Muscle of arm (tissue), 14 donors: Measurements from ENCODE around the gene C3orf22. TPM values are rescaled to one million over a fixed set of nuclear protein-coding genes. Genes with fewer than 3 reads are reported as not detected.
"Not testable (repeated sequence)": the region's sequence is repeated elsewhere in the genome, so short reads cannot be mapped to it uniquely, and the experiment has no call there.

Experiments used
- DNase-seq: peaks from one replicate; pipeline ENCODE4 v3.0.0-alpha.2; 2013
- long read RNA-seq, 11 donors: transcript quantifications; one replicate each; lab custom pipeline, GENCODE V29; 2026
- polyA plus RNA-seq, 12 donors: library from polyadenylated mRNA; unstranded; fragments of 120-200 nt; gene quantifications; one replicate each; pipeline ENCODE4 v1.2.1, GENCODE V29; 2013; ENCODE audit not compliant: insufficient read length in 12 of 12

C3orf22 gene, protein sequence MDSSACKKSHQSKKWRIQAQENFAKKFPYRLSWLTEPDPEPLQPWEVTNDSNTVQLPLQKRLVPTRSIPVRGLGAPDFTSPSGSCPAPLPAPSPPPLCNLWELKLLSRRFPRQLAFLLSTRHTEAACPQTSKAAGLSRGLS
- polyA plus RNA-seq, result under 1 TPM in 1 of 12 donors, not detected in 11; 0.09 TPM
- long read RNA-seq, donor 1, result 0 reads
- long read RNA-seq, donor 2, result 0 reads
- long read RNA-seq, donor 3, result 0 reads
- long read RNA-seq, donor 4, result 0 reads
- long read RNA-seq, donor 5, result 0 reads
- long read RNA-seq, donor 6, result 0 reads
- long read RNA-seq, donor 7, result 0 reads
- long read RNA-seq, donor 8, result 0 reads
- long read RNA-seq, donor 9, result 0 reads
- long read RNA-seq, donor 10, result 0 reads
- long read RNA-seq, donor 11, result 0 reads

DNA sequence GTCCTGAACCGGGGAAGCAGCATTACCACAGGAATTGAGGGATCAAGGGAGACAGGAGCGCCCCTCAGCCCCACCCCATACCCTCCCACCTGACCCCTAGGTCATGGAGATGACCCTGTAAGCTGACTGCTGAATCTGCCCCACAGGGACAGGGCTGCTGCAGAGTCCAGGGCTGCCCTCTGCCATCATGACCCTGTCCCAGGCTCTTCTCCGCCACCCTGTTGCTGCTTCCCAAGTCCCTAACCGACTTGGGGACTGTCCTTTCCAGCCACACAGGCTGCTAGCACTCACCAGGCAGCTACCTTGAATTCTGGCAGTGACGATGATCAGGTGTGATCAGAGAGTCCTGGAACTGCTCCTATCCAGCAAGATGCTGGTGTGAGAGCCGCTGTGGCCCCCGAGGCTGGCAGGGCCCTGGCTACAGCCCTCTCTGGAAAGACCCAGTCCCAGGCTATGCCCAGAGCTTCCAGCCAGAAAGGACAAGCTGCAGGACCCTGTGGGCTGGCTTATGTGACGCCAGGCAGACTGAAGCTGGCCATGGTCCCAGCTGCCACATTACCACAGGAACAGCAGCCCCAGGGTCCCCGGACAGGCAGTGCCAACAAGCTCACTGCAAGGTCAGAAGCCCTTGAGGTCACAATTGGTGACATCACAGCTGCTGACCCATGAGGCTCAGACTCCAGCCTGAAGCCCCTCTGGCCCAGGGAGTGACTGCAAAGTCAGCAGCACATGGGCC, at the start of gene C3orf22:
Gene C3orf22 (minus strand): TSS at position 597 of the 736 bp plus-strand sequence. CDS start 5,542 bp downstream, outside the sequence.
- no peak for DNase-seq

DNA sequence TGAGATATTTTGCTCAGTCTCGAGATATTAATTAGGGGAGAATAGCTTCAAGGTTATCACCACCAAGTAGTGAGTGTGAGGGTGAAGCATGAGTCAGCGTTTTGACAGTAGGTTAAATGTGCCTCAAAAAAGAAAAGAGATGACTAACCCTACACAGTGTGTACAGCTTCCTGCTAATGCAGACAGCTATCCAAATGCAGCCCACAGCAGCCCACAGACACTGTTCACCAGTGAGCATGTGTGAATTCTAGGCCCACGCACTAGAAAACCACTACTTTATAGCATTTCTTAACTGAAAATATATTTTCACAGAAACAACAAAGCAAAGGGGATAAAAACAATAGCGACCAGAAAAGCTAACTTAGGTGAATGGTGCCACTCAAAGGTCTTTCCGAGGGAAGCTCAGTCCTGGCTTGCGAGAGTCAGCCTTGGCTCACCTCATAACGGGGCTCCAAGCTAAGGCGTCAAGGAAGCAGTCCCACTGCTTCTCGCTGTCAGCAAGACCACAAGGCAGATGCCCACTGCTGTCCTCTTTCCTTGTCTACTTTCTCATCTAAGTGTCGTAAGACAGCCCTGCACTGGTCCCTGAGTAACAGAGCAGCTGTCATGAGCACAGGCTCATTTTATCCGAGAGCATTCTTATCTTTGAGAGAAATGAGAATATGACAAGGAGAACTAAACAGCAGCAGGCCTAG, 48.6 kb upstream of the C3orf22 start:
- no peak for DNase-seq

DNA sequence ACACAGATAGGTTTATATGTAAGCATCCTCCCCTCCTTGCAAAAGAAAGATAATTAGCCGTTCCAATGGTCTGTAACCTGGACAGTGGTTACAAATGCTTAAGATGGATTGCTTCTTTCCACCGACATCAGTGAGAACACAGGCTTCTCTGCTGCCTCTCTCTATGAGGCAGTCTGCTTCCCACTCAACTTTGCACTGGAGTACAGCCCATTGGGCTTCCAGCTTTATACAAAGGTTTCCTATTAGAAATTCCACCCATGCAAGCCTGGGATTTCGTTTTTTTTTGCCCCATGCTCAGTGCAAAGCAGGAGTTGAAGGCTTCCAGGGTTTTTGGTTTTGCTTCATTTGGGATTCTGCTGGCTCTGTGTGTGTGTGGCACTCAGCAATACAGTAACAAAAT, 47.3 kb upstream of the C3orf22 start:
- DNase-seq, result no peak

DNA sequence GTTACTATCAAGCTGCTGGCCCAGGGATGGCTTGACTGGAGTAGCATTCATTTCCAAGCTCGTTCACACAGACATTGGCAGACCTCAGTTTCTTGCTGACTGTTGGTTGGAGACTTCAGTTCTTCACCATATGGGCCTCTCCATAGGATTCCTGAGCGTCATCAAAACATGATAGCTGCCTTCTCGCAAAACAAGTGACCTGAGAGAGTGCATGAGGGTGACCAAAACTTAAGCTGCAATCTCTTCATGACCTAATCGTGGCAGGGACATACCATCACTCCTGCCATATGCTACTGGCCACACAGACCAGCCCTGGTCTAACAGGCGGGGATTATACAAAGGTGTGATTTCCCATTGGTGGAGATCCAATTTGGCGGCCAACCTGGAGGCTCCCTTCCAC, 46.0 kb upstream of the C3orf22 start:
- no peak for DNase-seq

DNA sequence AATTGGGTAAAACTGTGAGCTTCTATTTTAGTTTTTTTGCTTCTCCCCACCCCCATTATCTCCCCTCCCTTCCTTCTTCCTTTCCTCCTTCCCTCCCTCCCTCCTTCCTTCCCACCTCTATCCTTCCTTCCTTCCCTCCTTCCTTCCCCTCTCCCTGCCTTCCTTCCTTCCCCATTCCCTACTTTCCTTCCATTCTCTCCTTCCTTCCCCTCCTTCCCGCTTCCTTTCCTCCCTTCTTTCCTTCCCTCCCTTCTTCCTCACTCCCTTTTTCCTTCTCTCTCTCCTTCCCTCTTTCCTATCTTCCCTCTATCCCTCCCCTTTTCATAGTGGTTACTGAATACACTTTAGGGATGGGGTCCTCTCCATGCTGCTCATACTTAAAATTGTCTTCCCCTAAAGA, 40.4 kb upstream of the C3orf22 start:
- no peak for DNase-seq

DNA sequence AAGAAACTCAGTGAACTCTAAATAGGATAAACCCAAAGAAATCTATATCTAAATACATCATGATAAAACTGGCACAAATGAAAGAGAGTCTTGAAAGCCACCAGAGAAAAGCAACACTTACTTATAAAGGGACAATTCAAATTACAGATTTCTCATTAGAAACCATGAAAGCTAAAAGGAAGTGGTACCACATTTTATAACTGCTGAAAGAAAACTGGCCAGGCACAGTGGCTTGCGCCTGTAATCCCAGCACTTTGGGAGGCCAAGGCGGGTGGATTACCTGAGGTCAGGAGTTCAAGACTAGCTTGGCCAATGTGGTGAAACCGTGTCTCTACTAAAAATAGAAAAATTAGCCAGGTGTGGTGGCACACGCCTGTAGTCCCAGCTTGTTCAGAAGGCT, 36.7 kb upstream of the C3orf22 start:
- not testable (repeated sequence) for DNase-seq

DNA sequence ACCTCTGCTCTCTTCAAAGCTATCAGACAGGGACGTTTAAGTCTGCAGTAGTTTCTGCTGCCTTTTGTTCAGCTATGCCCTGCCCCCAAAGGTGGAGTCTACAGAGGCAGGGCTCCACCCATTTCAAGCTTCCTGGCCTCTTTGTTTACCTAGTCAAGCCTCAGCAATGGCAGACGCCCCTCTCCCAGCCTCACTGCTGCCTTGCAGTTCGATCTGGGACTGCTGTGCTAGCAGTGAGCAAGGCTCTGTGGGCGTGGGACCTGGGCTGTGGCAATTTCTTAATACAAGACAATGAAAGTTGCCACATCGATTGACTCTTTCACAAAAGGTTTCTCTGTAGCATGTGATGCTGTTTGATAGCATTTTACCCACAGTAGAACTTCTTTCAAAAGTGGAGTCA, 32.8 kb upstream of the C3orf22 start:
- DNase-seq, result not testable (repeated sequence)

DNA sequence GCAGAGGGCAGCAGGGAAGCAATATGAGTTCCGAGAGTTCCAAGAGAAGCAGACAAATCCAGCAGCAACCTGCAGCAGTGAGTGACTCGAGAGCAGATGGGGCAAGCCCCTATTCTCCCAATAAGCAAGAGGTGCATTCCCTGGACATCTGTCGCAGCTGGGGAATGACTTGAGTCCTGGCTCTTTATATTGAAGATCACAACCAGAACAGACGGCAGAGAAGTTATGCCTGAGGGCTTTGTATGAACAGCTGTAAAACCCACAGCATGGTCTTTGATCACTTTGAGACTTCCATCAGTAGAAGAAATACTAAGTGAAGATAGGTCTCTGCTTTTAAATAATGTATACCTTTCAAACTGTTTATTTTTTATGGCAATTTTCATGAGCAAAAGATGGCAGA, 23.6 kb upstream of the C3orf22 start:
- no peak for DNase-seq

DNA sequence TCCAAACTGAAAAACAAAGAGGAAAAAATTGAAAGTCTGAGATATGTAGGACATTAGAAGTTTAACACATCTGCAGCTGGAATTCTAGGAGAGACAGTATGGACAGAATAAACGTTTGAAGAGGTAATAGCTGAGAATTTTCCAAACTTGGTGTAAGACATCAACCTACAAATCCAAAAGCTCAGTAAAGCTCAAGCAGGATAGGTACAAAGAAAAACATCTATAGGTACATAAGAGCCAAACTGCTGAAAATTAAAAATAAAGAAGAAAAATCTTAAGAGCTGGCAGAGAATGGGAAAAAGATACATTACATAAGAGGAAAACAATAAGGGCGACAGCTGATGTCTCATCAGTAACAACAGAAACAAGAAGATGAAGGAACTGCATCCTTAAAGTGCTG, 22.8 kb upstream of the C3orf22 start:
- no peak for DNase-seq

DNA sequence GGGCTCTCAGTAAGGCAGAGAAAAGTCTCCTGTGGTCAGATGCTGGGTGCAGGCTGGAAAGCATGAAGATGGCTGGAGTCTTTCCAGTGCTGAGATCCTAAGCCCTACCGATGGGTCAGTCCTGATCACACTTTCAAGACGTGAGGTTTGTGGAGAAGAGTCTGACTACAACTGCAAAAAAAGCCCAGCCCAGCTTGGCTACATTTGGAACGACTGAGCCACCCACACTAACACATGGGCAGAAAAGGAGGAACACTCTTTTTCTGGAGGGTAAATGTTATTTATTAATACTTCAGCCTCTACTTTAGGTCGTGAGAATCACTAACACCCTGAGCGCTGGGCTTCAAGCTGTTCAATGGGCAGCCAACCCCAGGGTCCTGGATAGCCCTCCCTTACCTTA, 22.0 kb upstream of the C3orf22 start:
- DNase-seq, result no peak

DNA sequence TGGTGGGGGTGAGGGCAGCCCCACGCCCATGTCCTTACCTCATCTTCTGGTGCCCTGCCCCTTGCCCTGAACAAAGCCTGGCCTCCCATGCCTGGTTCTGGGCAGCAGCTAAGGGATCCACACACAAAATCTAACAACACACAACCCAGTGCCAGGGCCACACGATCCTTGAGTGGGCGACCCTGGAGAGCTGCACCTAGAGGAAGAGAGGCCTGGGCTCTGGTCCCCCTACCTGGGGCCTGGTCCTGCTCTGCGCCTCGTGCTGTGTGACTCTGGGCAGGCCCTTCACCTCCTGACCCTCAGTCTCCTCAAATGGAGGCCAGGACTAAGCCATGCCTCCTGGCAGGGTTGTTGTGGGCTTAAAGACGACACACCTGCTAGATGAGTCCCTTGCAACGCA, 20.0 kb upstream of the C3orf22 start:
- DNase-seq, result no peak

DNA sequence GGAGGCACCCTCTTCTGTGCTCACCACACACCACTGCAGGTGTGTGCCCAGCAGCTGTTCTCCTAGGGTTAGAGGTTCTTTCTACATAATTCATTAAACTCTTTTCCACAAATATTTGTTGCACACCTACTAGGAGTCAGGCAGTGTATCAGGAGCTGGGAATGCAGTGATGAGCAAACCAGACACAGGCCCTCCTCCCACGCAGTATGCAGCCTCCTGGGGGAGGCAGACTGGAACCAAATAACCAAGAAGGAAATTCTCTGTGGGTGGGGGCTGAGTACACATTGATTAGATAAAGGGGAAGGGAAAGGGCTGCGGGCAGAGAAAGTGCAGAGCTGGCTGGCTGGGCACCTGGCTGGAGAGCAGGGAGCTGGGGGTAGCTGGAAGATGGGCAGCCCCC, 18.5 kb upstream of the C3orf22 start:
- DNase-seq, result no peak

DNA sequence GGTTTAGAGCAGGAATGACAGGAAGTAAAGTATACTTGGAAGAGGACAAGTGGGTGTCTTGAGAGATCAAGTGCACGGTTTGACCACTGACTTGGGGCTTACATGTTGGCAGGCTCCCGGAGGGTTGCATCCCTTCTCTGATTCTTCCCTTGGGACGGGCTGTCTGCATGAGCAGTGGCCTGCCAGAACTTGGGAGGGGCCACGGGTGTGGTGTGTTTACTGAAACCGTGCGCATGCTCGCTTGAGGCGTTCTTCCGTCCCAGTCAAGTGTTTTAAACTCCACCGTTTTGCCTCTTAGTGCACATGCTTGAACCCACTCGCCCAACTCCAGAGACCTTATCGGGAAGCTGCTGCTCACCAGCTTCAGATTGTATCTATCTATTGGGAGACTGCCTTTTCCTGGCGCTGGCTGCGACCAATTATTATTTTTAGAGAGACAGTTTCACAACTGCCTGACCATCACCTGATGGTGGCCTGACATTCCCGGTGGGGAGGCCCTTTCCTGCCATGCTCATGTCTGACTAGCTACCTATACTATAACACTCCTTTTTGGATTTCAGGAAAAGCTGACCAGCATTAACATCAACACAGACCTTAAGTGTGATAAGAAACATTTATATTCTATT, 14.9 kb upstream of the C3orf22 start:
- no peak for DNase-seq

DNA sequence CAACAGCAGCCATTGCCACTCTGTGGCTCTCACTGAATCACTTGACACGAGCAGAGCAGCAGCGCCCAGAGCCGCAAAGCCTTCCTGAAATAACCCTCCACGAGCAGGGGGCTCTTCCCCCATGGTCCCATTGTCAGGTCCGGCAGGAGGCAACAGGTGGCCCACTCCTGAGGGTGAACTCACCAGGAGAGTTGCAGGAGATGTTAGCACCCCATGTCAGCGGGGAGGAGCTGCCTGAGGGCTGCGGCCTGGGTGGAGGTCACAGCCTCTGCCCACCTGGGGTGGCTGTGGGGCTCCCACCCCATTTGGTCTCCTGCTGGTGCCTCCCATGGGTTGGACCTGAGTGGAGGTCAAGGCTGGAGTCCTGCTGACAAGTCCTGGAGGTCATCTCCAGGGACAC, 12.3 kb upstream of the C3orf22 start:
- no peak for DNase-seq

DNA sequence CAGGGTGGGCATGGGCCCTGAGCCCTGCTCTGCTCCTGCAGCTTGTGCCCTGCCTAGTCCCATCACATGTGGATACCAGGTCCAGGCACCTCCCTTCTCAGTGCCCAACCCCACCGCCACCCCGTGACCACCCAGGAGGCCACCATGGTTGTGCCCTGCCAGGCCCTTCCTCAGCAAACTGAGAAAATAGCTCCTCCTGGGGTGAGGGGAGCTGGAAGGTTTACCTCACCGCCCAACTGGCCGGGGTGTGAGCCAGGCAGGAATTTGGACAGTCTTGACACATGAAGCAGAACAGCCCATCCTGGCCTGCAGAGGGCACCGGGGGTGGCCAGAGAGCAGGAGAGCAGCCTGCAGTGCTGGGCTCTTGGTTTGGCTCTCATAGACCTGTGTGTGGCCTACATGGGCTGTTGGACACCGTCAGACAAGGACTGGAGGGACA, 11.4 kb upstream of the C3orf22 start:
- no peak for DNase-seq

DNA sequence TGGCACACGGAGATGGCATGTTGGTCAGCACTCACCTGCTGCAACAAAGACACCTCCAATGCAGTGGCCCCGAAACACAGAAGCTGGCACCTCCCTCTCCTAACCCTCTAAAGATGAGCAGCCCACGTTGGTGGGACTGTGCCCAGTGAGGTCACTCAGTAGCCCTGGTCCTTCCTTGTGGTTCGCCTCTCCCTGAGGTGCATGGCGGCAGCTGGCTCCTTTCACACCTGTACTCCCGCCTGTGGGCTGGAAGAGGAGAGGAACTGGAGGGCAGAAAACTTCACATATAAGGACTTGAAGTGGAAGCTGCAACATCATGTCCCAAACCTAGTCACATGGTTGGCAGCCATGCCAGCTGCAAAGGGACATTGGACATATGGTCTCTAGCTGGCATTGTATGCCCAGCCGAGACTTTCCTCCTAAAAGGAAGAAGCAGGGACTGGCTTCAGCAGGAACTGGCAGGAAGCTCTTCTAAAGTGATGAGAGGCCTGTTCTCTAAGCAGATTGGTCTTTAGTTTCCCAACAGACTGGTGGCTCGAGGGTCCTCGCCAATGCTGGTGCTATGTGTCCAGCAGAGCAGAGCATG, 10.8 kb upstream of the C3orf22 start:
- DNase-seq, result no peak

DNA sequence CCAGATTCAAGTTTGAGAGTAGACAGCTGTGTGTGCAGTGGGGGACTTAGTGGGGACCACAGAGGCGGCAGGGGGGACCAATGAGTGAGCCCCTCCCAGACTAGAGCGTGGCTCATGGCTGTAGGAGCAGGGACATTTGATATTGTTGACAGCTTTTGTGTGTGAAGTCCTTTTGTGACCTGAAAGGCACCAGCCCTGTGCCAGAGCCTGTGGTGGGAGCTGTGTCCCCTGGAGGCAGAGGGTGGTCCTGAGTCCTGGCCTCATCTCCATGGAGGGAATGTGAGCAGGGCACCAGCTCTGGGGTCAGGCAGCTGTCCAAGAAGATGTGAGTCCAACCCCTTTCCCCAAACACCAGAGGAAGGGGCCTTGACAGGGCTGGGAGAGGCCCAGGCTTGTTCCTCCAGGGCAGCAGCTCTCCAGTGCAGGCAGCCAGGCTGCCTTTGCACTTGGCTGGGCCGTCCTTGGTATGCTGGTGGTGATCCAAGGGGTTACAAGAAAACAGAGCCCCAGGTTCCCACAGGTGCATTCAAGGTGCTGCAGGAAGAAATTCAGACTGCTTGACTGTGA, 10.1 kb upstream of the C3orf22 start:
- no peak for DNase-seq

DNA sequence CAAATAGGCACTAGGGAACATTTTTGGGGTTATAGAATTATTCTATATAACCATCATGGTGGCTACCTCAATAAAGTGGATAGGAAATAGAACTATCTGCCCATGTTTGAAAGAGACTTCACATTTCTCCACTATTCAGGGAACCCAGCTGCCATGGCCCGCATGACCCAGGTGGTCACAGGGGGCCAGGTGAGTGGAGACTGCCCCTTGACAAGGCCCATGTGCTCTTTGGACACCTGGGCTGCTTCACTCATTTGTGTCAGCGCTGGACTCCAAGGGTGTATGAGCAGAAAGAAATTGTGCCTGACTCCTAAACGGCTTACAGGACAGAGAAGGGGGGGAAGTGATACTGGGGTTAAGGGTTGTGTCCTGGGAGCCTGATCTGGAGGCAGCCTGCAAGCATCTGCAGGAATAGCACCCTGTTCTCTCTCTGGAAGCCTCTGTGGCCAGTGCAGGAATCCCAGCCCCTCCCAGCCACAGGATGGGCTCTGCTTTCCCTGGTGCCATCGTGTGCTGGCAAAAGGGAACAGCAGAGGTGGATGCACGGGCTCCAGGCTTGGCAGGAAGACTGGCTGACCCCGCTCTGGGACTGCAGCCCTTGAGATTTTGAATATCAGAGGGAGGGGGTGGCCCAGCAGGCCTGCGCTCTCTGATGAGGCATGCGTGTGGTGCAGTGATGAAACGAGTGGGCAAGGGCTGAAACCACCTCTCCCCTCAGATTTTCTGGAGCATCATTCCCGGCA, 9.1 kb upstream of the C3orf22 start:
- DNase-seq, result no peak

DNA sequence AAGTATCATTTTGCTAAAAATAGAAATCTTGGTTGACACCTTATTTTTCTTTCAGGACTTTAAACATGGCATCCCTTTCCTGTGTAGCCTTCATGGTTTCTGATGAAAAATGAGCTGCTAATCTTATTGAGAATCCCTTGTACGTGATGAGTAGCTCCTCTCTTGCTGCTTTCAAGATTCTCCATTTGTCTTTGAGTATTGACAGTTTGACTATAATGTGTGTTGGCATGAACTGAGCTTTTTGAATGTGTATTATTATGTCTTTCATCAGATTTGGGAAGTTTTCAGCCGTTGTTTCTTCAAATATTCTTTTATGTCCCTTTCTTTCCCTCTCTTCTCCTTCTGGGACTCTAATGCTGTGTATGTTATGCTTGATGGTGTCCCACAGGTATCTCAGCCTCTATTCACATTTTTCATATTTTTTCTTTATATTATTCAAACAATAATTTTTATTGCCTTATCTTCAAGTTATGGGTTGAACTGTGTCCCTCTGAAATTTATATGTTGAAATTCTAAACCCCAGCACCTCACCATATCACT, 4.1 kb upstream of the C3orf22 start:
- no peak for DNase-seq

DNA sequence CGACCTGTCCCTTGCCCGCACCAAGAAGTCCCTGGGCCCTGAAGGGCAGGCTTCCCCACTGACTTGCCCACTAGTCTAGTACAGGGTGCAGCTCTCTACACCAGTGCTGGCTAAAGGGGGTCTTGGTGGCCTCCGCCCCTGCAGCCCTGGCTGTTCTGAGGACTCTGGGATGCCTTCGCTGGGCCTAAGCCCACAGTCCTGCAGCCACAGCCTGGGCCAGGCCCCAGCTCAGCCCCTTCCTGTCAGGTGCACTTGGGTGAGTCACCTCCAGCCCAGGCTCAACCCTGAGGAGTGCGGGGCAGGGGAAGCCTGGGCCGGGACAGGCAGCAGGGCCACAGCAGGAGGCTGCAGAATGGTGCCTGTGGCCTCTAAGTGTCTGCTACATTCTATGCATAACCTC, 971 bp downstream of the C3orf22 start:
- DNase-seq, result no peak

DNA sequence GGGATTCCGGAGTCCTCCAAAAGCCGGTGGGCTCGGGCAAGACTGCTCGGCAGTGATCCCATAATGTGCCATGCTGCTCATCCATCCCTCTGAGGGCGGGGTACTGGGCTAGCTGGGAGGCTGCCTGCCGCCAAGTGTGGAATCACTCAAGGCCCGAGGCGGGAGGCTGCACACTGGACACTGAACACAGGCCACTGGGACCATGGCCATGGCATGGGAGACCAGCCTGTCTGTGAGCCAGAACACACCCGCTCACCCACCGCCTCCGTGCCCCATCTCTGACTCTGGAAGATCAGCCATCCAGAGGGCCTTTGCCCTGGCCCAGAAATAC, 1.4 kb downstream of the C3orf22 start:
- DNase-seq, result no peak
